Lower leg skin (tissue), 4 donors: ENCODE results near the gene ANKRD22. TPM values are rescaled to one million over a fixed set of nuclear protein-coding genes. Genes with fewer than 3 reads are reported as not detected.

Experiments used
- DNase-seq, 2 donors: peaks; one replicate each; pipeline ENCODE4 v3.0.0-alpha.2; 2019; ENCODE audit warnings: low spot score in 2 of 2
- H3K4me3 ChIP-seq: fragments of 200-600 bp; sonication (generic); 2 replicates; pipeline ENCODE4 v1.5.1; 2017; ENCODE audit warnings: mild to moderate bottlenecking, low read depth; ENCODE audit not compliant: poor library complexity, severe bottlenecking
- POLR2A ChIP-seq, 2 donors: fragments of 450-650 bp; IDR thresholded peaks; one replicate each; pipeline ENCODE4 v1.6.1; 2016 to 2017; ENCODE audit warnings: antibody characterized with exemption in 2 of 2, mild to moderate bottlenecking in 1 of 2, moderate library complexity in 1 of 2
- WGBS, 2 donors: methylation state at CpG; one replicate each; pipeline ENCODE4 v1.1.5; 2018; 5-methylcytosine and 5-hydroxymethylcytosine counted together
- intact Hi-C: fragments of 100-400 bp; cut with DNase I; formaldehyde crosslinking; loops from one replicate; pipeline ENCODE4 v1.15.0; 2023; ENCODE audit warnings: low total_unique reads
- total RNA-seq, 4 donors: library from RNA; depleted of rRNA; stranded (reverse); fragments of >200 nt; gene quantifications; one replicate each; pipeline ENCODE4 v1.1.0, GENCODE V29; 2016
- TF ChIP-seq, protein P1 (sequence below), 3 donors: fragments of 450-650 bp; IDR thresholded peaks; one replicate each; pipeline ENCODE4 v1.5.1; 2016; ENCODE audit warnings: antibody characterized with exemption in 3 of 3, mild to moderate bottlenecking in 3 of 3, moderate library complexity in 2 of 3

ANKRD22 gene
- total RNA-seq, 4 donors from 2014 or later, result 30.7 to 56.7 (median 35.4) TPM

- intact Hi-C loops, result loop anchor here (5.0 kb wide), 1 partner anchor 97 kb away; no protein-coding TSS in a partner anchor
- WGBS, 2 donors, result 16 to 17% methylated on average over 10 of the region's 10 CpGs
- no peak for TF ChIP-seq POLR2A (IDR thresholded peaks at IDR 0.05)
- TF ChIP-seq, protein P1, sequence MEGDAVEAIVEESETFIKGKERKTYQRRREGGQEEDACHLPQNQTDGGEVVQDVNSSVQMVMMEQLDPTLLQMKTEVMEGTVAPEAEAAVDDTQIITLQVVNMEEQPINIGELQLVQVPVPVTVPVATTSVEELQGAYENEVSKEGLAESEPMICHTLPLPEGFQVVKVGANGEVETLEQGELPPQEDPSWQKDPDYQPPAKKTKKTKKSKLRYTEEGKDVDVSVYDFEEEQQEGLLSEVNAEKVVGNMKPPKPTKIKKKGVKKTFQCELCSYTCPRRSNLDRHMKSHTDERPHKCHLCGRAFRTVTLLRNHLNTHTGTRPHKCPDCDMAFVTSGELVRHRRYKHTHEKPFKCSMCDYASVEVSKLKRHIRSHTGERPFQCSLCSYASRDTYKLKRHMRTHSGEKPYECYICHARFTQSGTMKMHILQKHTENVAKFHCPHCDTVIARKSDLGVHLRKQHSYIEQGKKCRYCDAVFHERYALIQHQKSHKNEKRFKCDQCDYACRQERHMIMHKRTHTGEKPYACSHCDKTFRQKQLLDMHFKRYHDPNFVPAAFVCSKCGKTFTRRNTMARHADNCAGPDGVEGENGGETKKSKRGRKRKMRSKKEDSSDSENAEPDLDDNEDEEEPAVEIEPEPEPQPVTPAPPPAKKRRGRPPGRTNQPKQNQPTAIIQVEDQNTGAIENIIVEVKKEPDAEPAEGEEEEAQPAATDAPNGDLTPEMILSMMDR (IDR thresholded peaks at IDR 0.05), result peak in 1 of 3 donors; percentile 52
- DNase-seq, result peak; percentile 82 to 96
- H3K4me3 ChIP-seq, result no peak overlapping the region
These were observed 16.3 kb downstream of the ANKRD22 start for GRCh38 chr10:88835096-88835909.

GRCh38 chr10:88833723-88834122 is 17.9 kb downstream of the ANKRD22 start:
- DNase-seq, result no peak
- 45 to 62% methylated on average over 2 of the region's 2 CpGs for WGBS, 2 donors
- no peak overlapping the region for H3K4me3 ChIP-seq
- intact Hi-C loops, result no loop called here
- TF ChIP-seq, protein P1 (IDR thresholded peaks at IDR 0.05), result no peak
- TF ChIP-seq POLR2A (IDR thresholded peaks at IDR 0.05), result no peak

GRCh38 chr10:88833156-88833555 is 18.5 kb downstream of the ANKRD22 start:
- TF ChIP-seq, protein P1 (IDR thresholded peaks at IDR 0.05), result no peak
- no peak for TF ChIP-seq POLR2A (IDR thresholded peaks at IDR 0.05)
- no peak overlapping the region for H3K4me3 ChIP-seq
- WGBS, 2 donors, result 85 to 94% methylated on average over 2 of the region's 2 CpGs
- no peak for DNase-seq
- intact Hi-C loops, result no loop called here

GRCh38 chr10:88832376-88832775 is 19.3 kb downstream of the ANKRD22 start:
- TF ChIP-seq POLR2A (IDR thresholded peaks at IDR 0.05), result no peak
- TF ChIP-seq, protein P1 (IDR thresholded peaks at IDR 0.05), result no peak
- no peak for DNase-seq
- intact Hi-C loops, result no loop called here
- H3K4me3 ChIP-seq, result no peak overlapping the region

GRCh38 chr10:88831709-88832108 is 19.9 kb downstream of the ANKRD22 start:
- DNase-seq, result no peak
- H3K4me3 ChIP-seq, result no peak overlapping the region
- 51 to 52% methylated on average over 8 of the region's 8 CpGs for WGBS, 2 donors
- intact Hi-C loops, result no loop called here
- TF ChIP-seq, protein P1 (IDR thresholded peaks at IDR 0.05), result no peak
- TF ChIP-seq POLR2A (IDR thresholded peaks at IDR 0.05), result no peak
